HG02885 (cell line): ENCODE data around the gene CCL27.

Source experiments
- ATAC-seq: cut with Tn5 transposase; IDR thresholded peaks from one replicate; pipeline ENCODE4 v1.9.1; 2021; ENCODE audit warnings: mild to moderate bottlenecking; ENCODE audit not compliant: unreplicated experiment, poor library complexity

Gene CCL27

GRCh38 chr9:34662526-34663302 lies at the start of gene CCL27:
TSS of gene CCL27 (minus strand) at chr9:34662657. CDS start at chr9:34662633, 24 bp downstream.
- no peak for ATAC-seq

GRCh38 chr9:34712140-34712539 lies 49.7 kb upstream of the CCL27 start:
- no peak for ATAC-seq

GRCh38 chr9:34710023-34710422 lies 47.6 kb upstream of the CCL27 start, which contains the start of gene CCL21:
TSS of gene CCL21 (minus strand) at chr9:34710136. CDS start at chr9:34710066, 70 bp downstream.
- no peak for ATAC-seq

GRCh38 chr9:34709196-34709978 lies 46.9 kb upstream of the CCL27 start:
- ATAC-seq = no peak

GRCh38 chr9:34707130-34707529 lies 44.7 kb upstream of the CCL27 start:
- no peak for ATAC-seq

GRCh38 chr9:34701769-34702736 lies 39.6 kb upstream of the CCL27 start:
- ATAC-seq = peak; percentile 80

GRCh38 chr9:34701023-34701768 lies 38.7 kb upstream of the CCL27 start:
- ATAC-seq = peak; percentile 69

- ATAC-seq = no peak
Measured at GRCh38 chr9:34694811-34695210, 32.4 kb upstream of the CCL27 start.

- no peak for ATAC-seq
Measured at GRCh38 chr9:34693560-34693959, 31.1 kb upstream of the CCL27 start.

GRCh38 chr9:34691936-34692315 lies 29.5 kb upstream of the CCL27 start:
- ATAC-seq = no peak

- ATAC-seq = no peak
Measured at GRCh38 chr9:34690983-34691935, 28.8 kb upstream of the CCL27 start, which contains the start of gene CCL19. TSS of gene CCL19 (minus strand) at chr9:34691276. CDS start at chr9:34691139, 137 bp downstream.

- ATAC-seq = no peak
Measured at GRCh38 chr9:34689512-34689911, 27.1 kb upstream of the CCL27 start.

- ATAC-seq = no peak
Measured at GRCh38 chr9:34689116-34689470, 26.6 kb upstream of the CCL27 start.

GRCh38 chr9:34688329-34689115 lies 26.1 kb upstream of the CCL27 start:
- no peak for ATAC-seq

GRCh38 chr9:34687276-34688030 lies 25.0 kb upstream of the CCL27 start:
- no peak for ATAC-seq

- ATAC-seq = no peak
Measured at GRCh38 chr9:34686732-34687131, 24.3 kb upstream of the CCL27 start.

- no peak for ATAC-seq
Measured at GRCh38 chr9:34686231-34686630, 23.8 kb upstream of the CCL27 start.
